Left ventricle myocardium superior (tissue), 1 donor: ENCODE data around the gene PGM5. TPM values are rescaled to one million over a fixed set of nuclear protein-coding genes. Genes with fewer than 3 reads are reported as not detected.

ENCODE experiments used
- ATAC-seq: fragments of 200-7000 bp; cut with Tn5 transposase; one replicate; pipeline ENCODE4 v1.9.1; 2020; ENCODE audit warnings: mild to moderate bottlenecking, moderate library complexity
- DNase-seq: peaks from one replicate; pipeline ENCODE4 v3.0.0-alpha.2; 2020
- intact Hi-C: fragments of 100-400 bp; cut with micrococcal nuclease; formaldehyde crosslinking; loops from one replicate; pipeline ENCODE4 v1.11.0; 2022
- total RNA-seq: library from RNA; stranded (reverse); fragmentation: NEBNext Ultra II Directional; extraction: Animal tissue kit (Norgen Biotek cat#: 25700); gene quantifications from one replicate; pipeline ENCODE4 v1.2.1, GENCODE V29; 2021
- donor health status: DM: no; HTN: yes; CAD: no; lungs with severe emphysema.

The PGM5 gene
- total RNA-seq, 1 donor from 2014 or later, result 150 TPM

GRCh38 chr9:68426755-68427154, 70.3 kb downstream of the PGM5 start:
- peak; percentile 57 for ATAC-seq
- intact Hi-C loops, result no loop called here

DNA sequence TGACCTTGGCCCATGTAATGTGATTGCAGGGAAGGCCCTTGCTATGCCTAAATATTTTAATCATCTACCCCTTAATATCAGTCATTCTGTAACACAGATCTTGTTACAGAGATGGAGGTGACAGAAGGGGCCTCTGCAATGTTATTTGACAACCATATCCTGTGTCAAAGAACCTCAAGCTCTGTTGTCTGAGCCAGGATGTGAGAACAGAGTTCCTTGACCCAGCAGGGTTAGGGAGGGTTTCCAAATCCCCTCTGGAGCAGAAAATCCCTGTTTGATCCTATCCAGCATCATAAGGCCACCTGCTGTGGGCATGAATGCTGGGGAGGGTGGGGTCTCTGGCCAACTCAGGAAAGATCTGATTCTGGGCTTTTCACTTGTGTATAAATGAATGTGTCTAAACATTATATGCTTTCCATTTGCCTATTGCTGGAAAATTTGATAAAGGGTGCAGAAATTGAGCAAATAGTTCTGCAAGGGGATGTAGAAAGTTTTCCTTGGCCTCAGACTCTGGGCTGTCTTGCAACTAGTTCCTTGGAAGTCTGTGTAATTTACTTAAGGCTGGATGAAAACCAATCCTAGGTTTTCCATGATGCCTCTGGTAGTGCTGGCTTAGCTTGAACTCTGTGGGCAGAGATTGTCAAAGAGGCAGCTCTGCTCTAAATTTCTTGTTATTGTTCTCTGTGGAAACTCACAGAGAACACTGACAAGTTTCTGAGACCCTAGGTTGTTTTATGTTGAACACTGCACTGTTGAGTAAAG, 71.0 kb downstream of the PGM5 start:
- intact Hi-C loops, result no loop called here
- ATAC-seq (peak; percentile 36), DNase-seq (no peak)

More at GRCh38 chr9:68426755-68427154, 70.3 kb downstream of the PGM5 start:
- DNase-seq, result no peak

GRCh38 chr9:68428481-68428880, 72.1 kb downstream of the PGM5 start:
- DNase-seq (no peak), ATAC-seq (no peak)
- intact Hi-C loops, result no loop called here

- ATAC-seq, result no peak
- intact Hi-C loops, result no loop called here
- no peak for DNase-seq
These were observed 73.2 kb downstream of the PGM5 start for GRCh38 chr9:68429631-68430030.

DNA sequence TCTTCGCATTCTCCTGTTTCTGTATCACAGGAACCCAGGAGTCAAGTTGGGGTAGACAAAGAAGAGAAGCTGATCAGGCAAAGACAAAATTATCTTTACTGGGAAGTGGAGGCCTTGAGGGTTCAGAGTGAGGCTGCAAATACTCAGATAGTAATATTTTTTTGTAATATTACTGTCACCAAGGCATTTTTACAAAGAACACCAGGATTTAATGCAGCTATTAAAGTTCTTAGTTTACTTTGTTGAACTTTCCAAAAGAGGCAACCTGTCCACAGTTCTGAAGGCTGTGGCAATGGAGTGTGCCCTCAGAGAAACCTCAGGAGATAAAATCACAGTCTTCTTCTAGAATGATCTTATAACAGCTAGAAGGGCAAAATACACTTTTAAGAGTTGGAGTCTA, 74.9 kb downstream of the PGM5 start:
- intact Hi-C loops, result no loop called here
- ATAC-seq, result no peak

DNA sequence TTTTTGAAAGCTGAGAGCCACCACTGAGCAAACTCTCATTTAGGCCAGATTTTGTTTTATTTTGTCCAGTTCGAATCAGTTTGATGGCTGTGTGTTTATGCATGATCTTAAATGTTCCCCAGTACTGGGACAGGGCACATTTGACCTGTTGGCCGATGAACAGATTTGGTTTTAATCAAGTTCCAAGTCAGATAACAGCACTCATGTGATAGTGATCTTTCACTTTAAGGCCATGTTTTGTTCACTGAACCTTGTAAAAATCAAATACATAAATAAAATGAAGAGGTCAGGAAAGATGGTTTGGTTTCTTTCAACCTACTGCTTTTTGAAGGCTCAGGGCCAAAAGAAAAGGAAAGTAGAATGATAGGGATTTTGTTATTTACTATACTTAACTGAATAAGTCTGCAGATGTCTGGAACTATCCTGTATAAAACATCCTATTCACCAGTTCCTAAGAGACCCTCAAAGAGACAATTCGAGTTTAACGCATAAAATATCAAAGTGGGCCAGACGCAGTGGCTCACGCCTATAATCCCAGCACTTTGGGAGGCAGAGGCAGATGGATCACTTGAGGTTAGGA, 77.2 kb downstream of the PGM5 start:
- intact Hi-C loops, result no loop called here
- DNase-seq (no peak), ATAC-seq (no peak)

More for the DNA sequence above, 74.9 kb downstream of the PGM5 start:
- no peak for DNase-seq

DNA sequence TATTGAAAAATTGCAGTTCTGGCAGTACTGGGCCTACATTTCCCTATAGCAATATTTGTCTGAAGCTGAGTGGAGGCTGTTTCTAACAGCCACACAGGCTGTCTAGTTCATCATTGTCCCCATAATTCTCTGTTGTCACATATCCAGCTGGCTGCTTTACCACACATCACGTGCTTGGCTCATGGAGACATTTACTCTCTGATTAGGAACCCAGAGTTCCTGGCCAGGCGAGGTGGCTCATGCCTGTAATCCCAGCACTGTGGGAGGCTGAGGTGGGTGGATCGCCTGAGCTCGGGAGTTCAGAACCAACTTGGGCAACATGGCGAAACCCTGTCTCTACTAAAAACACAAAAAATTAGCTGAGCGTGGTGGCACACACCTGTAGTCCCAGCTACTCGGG, 81.4 kb downstream of the PGM5 start:
- intact Hi-C loops, result no loop called here
- peak; percentile 95 for ATAC-seq
- DNase-seq, result peak; percentile 75

GRCh38 chr9:68443624-68444023, 87.2 kb downstream of the PGM5 start:
- no peak for ATAC-seq
- intact Hi-C loops, result no loop called here
- no peak for DNase-seq

DNA sequence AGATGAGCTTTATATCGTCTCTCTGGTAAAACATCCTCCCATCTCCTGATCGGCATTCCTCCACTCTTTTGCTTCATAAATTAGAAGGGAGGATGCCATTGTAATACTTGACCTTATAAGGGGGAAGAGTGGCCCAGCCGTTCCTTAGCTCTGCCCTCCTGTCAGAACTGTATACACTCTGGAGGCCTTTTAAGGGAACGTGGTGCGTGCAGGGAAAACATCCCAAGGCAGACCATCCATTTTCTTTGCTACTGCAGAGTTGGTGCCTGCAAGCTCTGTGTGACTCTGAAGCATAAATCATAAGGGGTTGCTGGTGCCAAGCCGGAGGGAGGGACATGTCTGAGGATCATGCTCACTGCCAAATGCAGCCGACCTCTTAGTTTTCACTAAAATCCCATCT, 90.4 kb downstream of the PGM5 start:
- intact Hi-C loops, result no loop called here
- peak; percentile 54 for ATAC-seq
- no peak for DNase-seq

GRCh38 chr9:68447611-68448010, 91.2 kb downstream of the PGM5 start:
- intact Hi-C loops, result no loop called here
- ATAC-seq (peak; percentile 72), DNase-seq (peak; percentile 37)

GRCh38 chr9:68454579-68455334, 98.3 kb downstream of the PGM5 start:
- DNase-seq, result no peak
- intact Hi-C loops, result no loop called here
- ATAC-seq, result no peak

DNA sequence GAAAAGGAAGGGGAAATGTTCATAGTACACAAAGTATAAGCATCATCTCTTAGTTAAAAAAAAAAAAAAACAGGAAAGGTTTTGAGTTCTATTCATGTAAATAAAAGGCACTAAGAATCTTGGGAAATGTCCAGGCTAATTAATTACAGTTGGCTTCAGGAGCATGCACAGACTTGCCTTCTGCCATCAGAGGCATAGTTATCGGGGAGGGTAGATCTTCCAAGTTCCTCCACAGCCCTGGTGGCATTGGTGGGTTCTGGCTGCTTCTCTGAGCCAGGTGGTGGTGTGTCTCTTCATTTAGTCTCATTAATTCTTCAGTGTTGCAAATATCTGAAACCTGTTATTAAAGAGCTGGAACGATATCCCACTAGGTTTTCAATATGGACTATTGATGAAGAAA, 99.0 kb downstream of the PGM5 start:
- intact Hi-C loops, result no loop called here
- DNase-seq (no peak), ATAC-seq (no peak)

DNA sequence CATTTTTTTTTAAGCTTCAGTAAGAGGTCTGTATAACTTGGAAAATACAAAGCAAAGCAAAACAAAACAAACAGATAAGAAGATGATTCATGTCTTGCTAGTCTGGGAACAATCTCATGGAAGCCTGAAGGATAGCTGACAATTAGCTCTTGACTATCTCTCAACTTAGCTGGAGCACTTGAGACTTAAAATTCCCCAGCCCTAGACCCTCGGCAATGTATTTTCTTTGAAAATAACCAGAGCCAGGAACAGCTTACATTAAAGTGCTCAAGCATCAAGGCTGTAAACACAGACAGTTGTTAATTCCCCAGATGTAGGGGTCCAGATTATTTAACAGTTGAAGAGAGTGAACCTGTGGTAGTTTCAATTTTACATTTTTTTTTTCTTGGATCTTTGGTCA, 101.4 kb downstream of the PGM5 start:
- DNase-seq, result no peak
- intact Hi-C loops, result no loop called here
- no peak for ATAC-seq

GRCh38 chr9:68458918-68459317, 102.5 kb downstream of the PGM5 start:
- DNase-seq, result no peak
- intact Hi-C loops, result no loop called here
- no peak for ATAC-seq

DNA sequence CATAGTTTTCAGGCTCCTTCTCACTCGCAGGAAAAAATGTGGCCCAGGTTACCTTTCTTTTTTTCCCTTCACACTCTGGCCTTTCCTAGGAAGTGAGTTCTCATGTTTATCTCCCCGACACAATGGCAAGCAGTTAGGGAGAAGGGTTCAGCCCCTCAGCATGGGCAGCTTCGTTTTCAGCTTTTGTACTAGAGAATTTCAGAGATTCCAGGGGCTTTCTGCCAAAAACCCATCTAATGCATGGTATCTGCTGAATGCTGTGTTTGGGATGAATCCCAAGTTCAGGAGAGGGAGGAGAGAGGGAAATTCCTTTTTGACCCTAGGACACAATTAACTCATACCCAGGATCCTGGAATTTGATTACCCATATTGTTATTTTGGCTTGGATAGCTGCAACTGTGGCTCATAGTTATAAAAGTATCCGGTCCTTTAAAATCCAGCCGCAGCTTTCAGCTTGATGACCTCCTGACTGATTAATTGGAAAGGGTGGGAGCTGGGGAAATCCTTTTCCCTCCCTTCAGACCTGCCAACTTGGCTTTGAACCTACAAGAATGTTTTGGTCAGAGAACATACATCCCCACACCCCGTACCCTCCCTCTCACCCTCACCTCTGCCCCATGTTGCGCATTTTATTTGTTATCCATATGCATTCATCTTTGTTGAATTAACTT, 105.8 kb downstream of the PGM5 start:
- DNase-seq (no peak), ATAC-seq (peak; percentile 57)
- intact Hi-C loops, result no loop called here

DNA sequence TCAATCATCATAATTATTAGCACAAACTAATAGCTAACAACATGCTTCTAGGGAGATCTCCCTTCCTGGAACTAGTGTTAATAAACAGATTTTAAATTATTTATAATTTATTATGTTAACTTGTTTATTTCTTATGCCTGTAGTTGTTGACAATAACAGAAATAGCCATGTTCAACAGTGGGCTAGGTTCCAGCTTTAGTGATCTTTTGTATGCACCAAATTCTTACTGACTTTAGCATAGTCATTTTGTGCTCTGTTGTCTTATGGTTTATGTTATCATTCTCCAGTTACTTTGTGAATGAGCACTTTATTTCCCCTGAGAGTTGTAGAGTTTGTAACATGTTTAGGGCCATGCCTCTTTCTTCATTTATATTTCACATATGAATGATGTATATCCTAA, 113.7 kb downstream of the PGM5 start:
- DNase-seq (no peak), ATAC-seq (no peak)
- intact Hi-C loops, result no loop called here

DNA sequence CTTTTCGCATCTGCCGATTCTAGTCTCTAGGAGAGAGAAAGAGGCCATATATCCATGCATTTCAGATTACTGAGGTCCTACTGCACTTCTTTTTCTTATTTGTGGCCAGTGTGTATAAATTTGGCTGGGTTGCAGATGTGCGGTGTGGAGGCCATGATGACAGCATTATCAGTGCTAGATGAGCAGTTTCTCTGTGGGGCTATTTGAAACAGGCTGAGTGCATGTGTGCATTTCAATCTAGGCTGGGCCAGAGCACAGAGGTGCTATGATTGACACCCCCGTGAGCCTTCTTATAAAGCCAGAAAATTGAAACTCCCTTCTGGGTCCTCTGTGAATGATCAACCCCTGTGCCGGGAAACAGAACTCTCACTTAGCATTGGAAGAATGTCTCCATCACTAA, 114.2 kb downstream of the PGM5 start:
- DNase-seq (no peak), ATAC-seq (peak; percentile 81)
- intact Hi-C loops, result no loop called here

- intact Hi-C loops, result no loop called here
- DNase-seq (no peak), ATAC-seq (no peak)
These were observed 115.7 kb downstream of the PGM5 start for GRCh38 chr9:68472119-68472518.

DNA sequence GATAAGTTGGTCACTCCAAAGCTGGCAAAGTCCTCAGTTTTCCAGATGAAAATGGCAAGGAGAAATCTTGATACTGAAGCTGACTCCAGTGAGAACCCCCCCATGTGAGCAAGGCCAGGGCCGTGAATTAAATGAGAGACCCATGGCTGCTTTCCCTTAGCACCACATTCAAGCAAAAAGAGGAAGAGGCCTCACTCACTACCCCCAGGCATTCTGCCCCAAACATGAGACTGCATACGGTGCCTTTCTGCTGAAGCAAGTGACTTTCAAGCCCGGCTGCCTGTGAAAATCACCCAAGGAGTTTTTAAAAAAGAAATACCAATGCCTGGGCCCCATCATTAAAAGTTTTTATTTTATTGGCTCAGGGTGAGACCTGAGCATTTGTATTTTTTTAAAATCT, 117.4 kb downstream of the PGM5 start:
- no peak for ATAC-seq
- no peak for DNase-seq
- intact Hi-C loops, result no loop called here

GRCh38 chr9:68476422-68476821, 120.0 kb downstream of the PGM5 start:
- no peak for ATAC-seq
- intact Hi-C loops, result no loop called here
- DNase-seq, result no peak
